Activated T-helper 9 cell treated with anti-CD3 and anti-CD28 coated beads, Interleukin-2, amount 50 U/mL, for 16 hours (primary cell): ENCODE measurements around the gene FGGY.

Experiments used
- DNase-seq: peaks from one replicate; pipeline ENCODE4 v3.0.0-alpha.2; 2020; ENCODE audit warnings: low read depth

FGGY gene

GRCh38 chr1:59384443-59384842, 87.5 kb downstream of the FGGY start:
- no peak for DNase-seq

DNA sequence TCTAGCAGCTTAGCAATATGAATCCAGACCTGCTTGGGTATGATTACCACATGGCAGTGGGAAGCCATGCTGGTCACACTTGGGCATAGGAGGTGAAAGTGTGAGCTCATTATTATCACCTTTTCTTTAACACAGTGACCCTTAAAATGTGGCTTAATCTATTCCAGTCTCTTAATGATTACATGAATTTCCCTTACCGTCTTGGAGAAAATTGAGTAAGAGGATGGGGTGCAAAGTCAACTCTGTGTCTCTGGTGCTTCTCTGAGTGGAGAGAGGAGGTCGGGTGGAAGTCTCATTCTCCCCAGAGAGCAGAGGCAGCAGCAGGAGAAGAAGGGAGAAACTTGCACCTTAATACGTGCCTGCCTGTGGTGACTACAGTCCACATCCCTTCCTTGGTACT, 91.3 kb downstream of the FGGY start:
- DNase-seq = no peak

DNA sequence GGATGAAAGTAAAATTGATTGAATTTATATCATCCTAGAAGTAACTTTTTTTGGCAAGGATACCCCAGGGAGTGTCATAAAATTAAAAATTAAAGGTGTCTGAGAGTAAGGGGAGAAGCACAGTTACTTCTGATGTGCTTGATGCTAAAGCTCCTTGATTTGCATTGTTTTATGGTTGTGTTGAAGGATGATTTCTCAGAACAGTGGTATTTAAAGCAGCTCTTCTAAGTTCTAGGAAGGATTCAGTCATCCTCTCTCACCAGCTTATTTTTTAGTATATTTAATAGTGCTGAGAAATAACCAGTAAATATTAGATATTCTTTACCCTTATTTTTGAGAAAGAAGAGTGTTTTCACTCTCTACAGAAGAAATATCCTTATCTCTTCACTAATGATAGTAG, 93.0 kb downstream of the FGGY start:
- DNase-seq = no peak

- DNase-seq = no peak
These were observed 93.4 kb downstream of the FGGY start for GRCh38 chr1:59390307-59390706.

DNA sequence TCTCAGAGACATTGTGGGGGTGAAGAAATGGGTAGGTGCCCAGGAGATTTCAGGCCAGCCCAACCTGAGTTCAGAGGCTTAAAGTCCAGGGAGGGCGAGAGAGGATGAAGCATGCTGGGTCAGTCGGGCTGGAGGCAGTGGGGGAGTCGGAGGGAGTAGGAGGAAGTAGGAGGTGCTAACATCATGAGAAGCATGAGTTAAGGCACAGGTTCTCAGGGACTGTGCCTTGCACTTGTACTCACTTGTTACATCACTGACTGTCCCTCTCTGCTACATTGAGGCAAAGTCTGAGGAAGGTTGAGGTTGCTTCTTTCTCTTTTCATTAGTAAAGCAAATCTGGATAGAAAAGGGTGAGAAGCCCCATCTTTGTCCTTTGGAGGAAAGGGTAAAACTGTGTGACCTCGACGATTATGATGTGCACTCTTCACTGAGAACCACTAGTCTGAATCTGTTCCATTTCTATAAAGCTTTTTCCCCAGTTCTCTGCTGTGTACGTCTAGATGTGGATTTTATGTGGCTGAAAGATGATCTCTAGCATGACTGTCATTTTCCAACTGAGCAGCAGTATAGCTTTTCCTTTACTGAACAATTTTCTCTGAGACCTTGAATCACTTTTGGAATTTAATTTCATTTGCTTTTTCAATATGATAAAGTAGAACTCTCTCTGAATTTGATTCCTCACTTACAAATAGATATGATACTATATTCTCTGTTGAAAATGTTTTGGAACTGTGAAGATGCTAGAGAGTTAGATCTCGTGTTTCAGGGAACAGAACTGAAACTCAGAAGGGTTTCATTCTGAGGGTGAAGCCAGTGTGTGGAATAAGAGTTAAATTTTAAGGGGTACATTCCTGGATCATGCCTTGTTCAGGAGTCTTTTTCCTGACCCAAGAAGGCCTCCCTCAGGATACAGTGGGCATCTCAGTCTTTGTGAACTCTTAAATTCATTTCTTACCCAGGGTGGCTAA, 94.6 kb downstream of the FGGY start:
- DNase-seq = no peak

DNA sequence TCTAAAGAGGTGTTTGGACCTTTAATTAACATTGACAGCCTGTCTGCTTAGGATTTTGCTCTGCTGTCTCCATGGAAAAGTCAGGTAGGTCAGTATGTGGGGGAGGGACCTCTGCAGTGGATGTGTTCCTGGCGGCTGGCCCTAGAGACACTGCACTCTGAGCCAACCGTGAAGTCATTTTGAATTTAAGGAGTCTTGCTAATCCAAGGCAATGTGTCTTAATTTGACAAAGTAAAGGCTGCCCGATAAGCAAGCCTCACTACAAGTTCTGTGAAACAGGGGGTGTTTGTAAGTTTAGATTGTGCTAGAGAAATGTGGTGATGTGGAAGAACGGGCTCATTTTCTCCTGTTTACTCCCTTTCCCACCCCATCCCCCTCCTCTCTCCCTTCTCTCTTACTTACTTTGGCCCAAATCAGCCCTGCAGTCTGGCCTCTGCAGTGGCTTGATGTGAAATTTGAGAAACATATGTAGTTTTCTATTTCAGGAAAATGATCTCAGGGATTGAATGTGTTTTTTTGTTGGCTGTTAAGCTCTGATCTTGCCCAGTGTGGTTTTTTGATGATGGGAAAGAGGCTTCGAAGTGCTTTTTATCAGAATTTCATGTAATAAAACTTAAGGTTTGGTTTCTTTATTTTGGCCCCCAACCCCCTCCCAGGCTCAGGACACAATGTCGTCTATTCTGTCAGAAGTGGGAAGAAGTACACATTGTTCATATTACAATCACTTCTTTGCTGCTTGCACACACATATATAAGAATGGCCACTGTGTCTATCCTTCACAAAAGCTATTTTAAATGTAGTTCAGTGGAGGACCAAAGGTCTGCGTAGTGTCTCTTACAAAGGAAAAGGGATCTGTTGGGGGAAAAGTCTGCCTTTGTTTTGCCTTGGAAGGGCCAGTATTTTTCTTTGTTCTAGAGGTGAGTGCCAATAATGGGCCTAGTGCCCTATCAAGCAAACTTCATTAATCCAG, 96.6 kb downstream of the FGGY start:
- no peak for DNase-seq

DNA sequence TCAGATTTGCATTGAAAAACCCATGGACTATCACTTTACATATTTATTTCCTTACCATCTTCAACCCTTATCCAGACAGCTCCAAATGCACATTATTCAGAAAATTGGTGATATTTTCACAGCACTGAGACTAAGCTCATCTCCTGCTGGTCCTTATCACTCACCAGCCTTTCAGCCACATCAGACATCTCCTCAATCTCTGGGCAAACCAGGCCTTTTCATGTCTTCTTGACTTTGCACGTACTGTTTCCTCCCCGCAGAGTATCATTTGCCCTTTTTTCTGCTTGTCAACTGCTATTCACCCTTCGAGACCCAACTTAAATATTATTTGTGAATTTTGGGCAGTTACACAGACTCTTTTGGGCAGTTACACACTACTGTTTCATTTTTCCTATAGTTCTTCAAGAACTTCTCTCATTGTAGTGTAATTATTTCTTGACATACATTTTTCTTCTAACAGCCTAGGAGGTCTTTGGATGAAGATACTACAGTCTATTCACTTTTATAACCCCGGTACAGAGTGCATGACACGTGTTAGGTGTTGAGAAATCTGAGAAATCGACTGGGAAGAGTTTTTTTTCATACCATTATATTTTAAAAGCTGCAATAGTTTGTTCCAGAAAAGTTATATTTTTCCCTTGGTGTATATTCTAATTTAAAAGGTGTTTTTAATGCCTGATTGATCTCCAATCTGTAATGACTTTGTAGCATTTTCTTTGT, 98.0 kb downstream of the FGGY start:
- no peak for DNase-seq

GRCh38 chr1:59396387-59396786, 99.5 kb downstream of the FGGY start:
- DNase-seq = no peak

DNA sequence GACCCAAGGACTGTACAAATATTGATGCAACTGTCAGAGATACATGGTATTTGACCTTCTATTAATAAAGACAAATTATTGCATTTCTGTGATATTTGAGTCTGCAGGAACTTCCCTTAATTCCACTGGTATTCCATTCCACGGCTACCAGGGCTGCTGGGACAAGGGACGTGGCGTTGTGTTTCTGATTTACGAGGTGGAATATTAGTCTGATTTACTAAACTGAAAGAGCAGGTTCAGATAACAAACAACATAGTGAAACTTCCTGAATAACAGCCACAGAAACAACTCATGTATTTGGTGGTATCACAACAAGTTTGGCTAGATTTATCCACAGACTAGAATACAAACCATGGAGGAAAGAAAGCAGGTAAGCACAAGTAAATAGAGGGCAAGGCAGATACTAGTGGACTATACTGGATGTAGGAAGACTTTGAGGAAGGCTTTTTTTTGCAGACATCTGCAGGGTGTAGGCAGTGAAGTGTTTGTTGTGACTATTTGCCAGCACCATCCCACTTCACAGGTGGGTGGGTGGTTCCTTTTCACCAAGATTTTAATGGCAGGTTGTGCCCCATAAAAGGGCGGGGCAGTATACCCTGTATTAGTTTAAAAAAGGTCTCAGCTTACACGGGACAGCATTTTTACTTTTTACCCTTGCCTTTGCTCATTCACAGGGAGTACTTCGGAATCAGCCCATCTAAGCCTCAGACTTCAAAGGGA, 100.4 kb downstream of the FGGY start:
- DNase-seq = no peak

DNA sequence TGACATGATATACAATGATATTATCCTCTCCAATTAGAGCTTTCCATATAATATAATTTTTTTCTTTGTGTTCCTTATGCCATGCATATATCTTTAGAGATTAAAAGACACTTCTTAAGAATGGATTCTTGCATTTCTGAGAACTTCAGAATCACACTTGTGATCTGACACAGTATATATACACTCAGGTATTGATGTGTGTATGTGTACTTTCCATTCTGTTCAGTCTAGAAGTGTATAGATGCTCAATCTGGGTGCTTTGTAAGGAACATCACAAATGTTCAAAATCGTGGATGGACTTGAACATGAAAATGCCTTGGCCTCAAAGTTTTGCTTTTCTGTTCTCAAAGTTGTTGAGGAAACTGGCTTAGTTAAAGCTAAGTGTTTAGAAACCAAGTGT, 102.7 kb downstream of the FGGY start:
- no peak for DNase-seq

DNA sequence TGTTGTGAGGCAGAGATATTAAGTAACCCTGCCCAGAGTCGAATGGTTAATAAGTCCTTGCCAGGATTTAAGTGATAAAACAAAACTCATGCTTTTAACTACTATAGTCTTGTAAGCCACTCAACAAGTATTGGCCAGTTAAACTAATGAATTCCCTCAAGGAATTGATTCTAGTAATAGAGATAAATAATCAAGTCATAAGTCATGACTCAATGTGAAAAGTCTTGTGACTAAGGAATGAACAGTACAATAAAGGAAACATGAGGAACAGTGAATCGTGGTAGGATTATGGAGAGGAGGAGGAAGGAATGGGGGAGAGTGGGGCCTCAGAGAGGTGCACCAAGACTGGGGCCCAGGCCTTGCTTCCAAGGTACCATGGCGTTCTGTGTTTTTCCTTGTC, 104.7 kb downstream of the FGGY start:
- DNase-seq = no peak

- DNase-seq = no peak
These were observed 107.9 kb downstream of the FGGY start for GRCh38 chr1:59404796-59405195.

DNA sequence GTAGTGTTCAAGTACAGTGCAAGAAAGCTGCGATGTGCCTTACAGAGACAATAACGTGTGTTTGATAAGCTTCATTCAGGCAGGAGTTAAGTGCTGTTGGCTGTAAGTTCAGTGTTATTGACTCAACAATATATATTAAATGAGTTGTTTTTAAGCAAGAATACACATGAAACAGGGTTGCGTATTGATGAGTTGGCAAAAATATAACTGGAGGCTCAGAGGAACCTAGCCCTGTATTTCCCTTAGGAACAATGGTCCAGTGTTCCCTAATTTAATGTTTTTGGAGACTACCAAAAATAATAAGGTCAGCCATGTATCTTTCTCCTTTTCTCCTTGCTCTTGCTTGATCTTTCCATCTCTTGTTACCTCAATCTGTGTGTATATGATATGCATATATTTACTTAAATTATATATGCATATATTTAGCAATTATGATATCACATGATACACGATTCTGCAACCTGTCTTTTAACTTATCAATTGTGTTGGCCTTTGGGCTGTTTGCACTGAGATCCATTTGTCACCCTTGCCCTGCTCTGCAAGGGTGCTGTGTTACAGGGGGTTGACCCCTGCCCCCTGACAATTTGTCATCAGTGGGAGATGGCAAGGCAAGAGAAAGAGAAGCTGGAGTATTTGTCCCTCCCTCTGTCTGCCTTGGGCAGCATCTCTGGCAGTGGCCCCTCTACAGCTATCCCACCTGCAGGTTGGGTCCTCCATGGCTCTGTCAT, 109.7 kb downstream of the FGGY start:
- DNase-seq = no peak

- DNase-seq = no peak
These were observed 111.8 kb downstream of the FGGY start for GRCh38 chr1:59408608-59409240.

GRCh38 chr1:59409549-59409948, 112.7 kb downstream of the FGGY start:
- no peak for DNase-seq

DNA sequence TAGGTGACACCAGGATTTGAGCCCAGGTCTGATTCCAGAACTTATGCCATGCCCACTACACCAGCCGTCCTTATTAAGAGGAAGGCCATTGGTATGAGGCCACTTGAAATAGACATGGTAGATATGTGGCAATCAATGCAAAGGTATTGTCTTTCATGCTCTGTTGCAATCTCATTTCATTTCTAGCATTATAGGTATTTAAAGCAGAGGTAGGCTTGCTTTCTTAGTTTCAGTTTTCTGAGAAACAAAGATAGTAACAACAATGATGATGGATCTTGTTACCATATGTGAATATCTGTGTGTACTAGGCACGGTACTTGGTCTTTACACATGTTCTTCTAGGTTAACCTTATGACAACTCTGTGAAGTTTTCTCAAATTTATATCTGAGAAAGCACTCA, 113.1 kb downstream of the FGGY start:
- no peak for DNase-seq

DNA sequence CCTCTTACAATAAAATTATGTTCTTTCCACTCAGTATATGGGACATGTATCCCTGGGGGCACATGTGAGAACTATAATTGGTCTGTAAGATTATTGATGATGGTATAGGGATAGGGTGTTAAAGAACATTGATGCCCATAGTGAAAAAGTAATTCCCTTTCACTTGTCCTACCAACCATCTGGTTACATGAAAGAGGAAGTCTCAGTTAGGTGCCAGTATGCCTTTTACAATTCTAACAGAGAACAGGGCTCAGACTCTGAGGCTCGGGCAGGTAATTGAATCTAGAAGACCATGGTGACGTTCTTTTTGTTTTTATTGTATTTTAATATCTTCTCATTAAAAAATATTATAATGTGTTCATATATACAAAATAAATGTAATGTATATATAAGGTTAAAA, 113.6 kb downstream of the FGGY start:
- no peak for DNase-seq

- no peak for DNase-seq
These were observed 114.3 kb downstream of the FGGY start for GRCh38 chr1:59411147-59411546.

DNA sequence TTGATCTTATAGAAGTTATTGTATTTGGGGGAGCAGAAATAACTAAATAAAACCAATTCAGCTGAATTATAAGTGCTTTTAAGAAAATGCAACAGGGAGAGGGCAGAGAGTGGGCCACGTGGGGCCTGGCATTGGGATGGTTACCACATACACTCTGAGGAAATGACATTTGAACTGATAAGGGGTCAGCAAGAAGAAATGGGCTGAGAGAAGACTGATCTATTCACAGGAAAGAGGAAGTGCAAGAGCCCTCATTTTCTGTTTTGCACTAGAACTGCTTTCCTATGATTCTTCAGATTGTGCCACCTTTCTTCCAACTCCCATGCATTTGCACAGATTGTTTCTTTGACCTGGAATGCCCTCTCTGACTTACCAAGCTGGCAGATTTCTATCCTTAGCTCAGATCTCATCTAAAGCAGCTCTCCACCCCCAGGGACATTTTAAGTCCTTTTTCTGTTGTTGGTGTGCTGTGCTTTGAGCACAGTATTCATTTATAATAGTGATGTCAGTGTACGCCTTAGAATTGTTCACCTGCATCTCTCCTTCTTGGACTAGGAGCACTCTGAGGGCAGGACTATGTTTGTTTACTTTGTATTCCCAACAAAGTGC, 115.9 kb downstream of the FGGY start:
- no peak for DNase-seq

DNA sequence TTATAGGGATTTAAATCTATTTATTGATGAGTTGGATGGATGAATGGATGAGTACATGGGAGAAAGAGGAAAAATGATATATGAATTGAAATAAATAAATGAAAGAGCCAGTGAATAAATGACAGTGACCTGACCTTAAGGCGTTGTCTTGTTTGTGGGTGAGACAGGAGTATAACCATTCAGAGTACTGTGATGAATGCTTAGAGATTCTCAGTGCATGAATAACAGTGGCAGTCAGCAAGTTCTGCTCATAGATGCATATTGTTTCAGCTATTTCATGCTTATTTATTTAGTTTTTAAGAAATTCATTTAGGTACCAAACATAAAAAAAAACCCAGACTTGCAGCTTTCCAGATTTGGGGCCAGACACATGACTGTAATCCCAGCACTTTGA, 116.4 kb downstream of the FGGY start:
- DNase-seq = no peak
